MM.1S (cell line): ENCODE data around the gene LRRC1.

Source experiments
- EZH2phosphoT487 ChIP-seq: fragments of 300-600 bp; sonication (generic); IDR thresholded peaks from 2 replicates; pipeline ENCODE4 v1.6.1; 2018; ENCODE audit warnings: antibody characterized with exemption, low read length
- TF ChIP-seq, protein P1 (sequence below): fragments of 300-600 bp; sonication (generic); IDR thresholded peaks from 2 replicates; pipeline ENCODE4 v1.5.1; 2016; ENCODE audit warnings: antibody characterized with exemption, low read length, mixed read lengths

GRCh38 chr6:53750052-53750650, 44.7 kb upstream of the LRRC1 start:
- TF ChIP-seq, protein P1, sequence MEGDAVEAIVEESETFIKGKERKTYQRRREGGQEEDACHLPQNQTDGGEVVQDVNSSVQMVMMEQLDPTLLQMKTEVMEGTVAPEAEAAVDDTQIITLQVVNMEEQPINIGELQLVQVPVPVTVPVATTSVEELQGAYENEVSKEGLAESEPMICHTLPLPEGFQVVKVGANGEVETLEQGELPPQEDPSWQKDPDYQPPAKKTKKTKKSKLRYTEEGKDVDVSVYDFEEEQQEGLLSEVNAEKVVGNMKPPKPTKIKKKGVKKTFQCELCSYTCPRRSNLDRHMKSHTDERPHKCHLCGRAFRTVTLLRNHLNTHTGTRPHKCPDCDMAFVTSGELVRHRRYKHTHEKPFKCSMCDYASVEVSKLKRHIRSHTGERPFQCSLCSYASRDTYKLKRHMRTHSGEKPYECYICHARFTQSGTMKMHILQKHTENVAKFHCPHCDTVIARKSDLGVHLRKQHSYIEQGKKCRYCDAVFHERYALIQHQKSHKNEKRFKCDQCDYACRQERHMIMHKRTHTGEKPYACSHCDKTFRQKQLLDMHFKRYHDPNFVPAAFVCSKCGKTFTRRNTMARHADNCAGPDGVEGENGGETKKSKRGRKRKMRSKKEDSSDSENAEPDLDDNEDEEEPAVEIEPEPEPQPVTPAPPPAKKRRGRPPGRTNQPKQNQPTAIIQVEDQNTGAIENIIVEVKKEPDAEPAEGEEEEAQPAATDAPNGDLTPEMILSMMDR: no peak
- TF ChIP-seq EZH2phosphoT487: no peak
